DMS114 treated with DMSO at 0.1 percent for 48 hours (cell line): Measurements from ENCODE around the gene ATG4D.

ENCODE experiments used
- DNase-seq: peaks from one replicate; lab custom pipeline; 2025; ENCODE audit not compliant: unreplicated experiment; lab: John Stamatoyannopoulos, UW

Gene ATG4D

GRCh38 chr19:10574462-10574861, 30.8 kb downstream of the ATG4D start:
- no peak for DNase-seq

GRCh38 chr19:10575011-10575716, 31.5 kb downstream of the ATG4D start:
- DNase-seq: no peak

GRCh38 chr19:10577951-10578350, 34.2 kb downstream of the ATG4D start:
- DNase-seq: no peak

GRCh38 chr19:10580979-10581631, 37.4 kb downstream of the ATG4D start:
- DNase-seq: peak; percentile 73

GRCh38 chr19:10582091-10582490, 38.4 kb downstream of the ATG4D start:
- no peak for DNase-seq

- no peak for DNase-seq
Observed at GRCh38 chr19:10583036-10583776, 39.5 kb downstream of the ATG4D start.

- no peak for DNase-seq
Observed at GRCh38 chr19:10586396-10586795, 42.7 kb downstream of the ATG4D start.

GRCh38 chr19:10587022-10587838, 43.5 kb downstream of the ATG4D start, which contains the start of gene AP1M2:
TSS of gene AP1M2 (minus strand) at chr19:10587312. CDS start at chr19:10587231, 81 bp downstream.
- no peak for DNase-seq

- DNase-seq: no peak
Observed at GRCh38 chr19:10587839-10588150, 44.1 kb downstream of the ATG4D start.

- no peak for DNase-seq
Observed at GRCh38 chr19:10593148-10593547, 49.4 kb downstream of the ATG4D start.

GRCh38 chr19:10593820-10594637, 50.3 kb downstream of the ATG4D start:
- DNase-seq: no peak

- no peak for DNase-seq
Observed at GRCh38 chr19:10600149-10600548, 56.4 kb downstream of the ATG4D start.

- DNase-seq: no peak
Observed at GRCh38 chr19:10601999-10602329, 58.3 kb downstream of the ATG4D start.

- peak; percentile 12 for DNase-seq
Observed at GRCh38 chr19:10602330-10603083, 58.8 kb downstream of the ATG4D start.
